DND-41 (cell line): ENCODE data around the gene ITPRIPL2.

Experiments
- CTCF ChIP-seq: IDR thresholded peaks from 2 replicates; pipeline ENCODE4 v1.5.1; 2012; ENCODE audit warnings: borderline replicate concordance, low read length, moderate library complexity, mild to moderate bottlenecking; ENCODE audit not compliant: poor library complexity, severe bottlenecking; ENCODE audit errors: extremely low read depth
- EZH2 ChIP-seq: IDR thresholded peaks from 3 replicates; pipeline ENCODE4 v1.6.1; 2012; ENCODE audit warnings: borderline replicate concordance, low read depth, mild to moderate bottlenecking, moderate library complexity, low read length, inconsistent platforms; ENCODE audit not compliant: severe bottlenecking

- TF ChIP-seq CTCF, result no peak
- TF ChIP-seq EZH2, result no peak
Observed at GRCh38 chr16:19138601-19139000, 24.8 kb downstream of the ITPRIPL2 start.
